Measurements from ENCODE around the gene KDELR3. TPM values are rescaled to one million over a fixed set of nuclear protein-coding genes. Genes with fewer than 3 reads are reported as not detected.

The KDELR3 gene
- total RNA-seq, 1 experiment from 2014 or later: 7.3 TPM

DNA sequence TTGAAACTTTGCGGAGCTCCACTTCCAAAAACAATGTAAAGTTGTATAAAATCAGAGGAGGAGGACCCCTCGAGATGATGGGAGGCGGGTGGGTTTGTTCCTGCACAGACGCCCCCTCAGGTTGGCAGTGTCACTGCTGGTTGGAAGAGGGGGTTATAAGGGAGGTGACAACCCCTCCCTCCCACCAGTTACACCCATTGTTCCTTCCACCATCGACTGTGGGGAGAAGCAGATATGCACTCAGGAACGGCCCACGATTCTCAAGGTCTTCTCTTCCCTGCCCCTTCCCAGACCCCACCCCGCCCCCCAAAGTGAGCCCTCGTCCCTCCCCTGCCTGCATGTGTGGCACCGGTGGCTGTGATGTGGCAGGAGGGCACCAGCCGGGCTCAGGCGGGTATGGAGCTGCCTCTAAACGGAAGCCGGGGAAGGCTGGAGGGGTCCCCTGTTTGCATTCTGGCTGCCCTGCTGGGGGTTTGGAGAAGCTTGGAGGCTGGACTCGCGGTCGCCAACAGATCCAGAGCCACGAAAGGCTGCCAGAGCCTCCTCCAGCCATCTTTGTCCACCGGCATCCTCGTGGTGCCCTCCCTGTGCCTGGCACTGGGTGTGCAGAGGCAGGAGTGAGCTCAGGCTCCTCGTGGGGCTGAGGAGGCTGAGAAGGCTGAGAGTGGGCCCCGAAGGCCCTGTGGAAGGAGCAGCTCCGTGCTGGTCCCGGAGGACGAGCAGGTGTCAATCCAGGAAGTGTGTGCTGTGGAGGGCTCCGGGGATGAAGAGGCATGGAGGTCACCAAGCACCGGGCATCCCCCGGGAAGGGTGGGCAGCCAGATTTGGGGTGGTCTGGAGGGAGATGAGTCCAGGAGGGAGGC lies 778 bp downstream of the KDELR3 start:
- H2BK5ac ChIP-seq (ENCODE audit: insufficient read length, low read length): no peak overlapping the region
- H3K27me3 ChIP-seq (ENCODE audit: insufficient read depth, low read length): no peaks in the 10 kb centered on the region; the same call in 1 of the 2 replicates
- no peak overlapping the region for H3K14ac ChIP-seq (ENCODE audit: insufficient read depth, low read length)
- H4K5ac ChIP-seq (ENCODE audit: insufficient read length, low read depth, low read length): no peak overlapping the region
- TF ChIP-seq, protein P1, sequence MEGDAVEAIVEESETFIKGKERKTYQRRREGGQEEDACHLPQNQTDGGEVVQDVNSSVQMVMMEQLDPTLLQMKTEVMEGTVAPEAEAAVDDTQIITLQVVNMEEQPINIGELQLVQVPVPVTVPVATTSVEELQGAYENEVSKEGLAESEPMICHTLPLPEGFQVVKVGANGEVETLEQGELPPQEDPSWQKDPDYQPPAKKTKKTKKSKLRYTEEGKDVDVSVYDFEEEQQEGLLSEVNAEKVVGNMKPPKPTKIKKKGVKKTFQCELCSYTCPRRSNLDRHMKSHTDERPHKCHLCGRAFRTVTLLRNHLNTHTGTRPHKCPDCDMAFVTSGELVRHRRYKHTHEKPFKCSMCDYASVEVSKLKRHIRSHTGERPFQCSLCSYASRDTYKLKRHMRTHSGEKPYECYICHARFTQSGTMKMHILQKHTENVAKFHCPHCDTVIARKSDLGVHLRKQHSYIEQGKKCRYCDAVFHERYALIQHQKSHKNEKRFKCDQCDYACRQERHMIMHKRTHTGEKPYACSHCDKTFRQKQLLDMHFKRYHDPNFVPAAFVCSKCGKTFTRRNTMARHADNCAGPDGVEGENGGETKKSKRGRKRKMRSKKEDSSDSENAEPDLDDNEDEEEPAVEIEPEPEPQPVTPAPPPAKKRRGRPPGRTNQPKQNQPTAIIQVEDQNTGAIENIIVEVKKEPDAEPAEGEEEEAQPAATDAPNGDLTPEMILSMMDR (conservative IDR thresholded peaks at IDR 0.05): peak; percentile 54
- H3K23ac ChIP-seq (ENCODE audit: insufficient read length, low read depth, low read length): no peak overlapping the region
- H3K27ac Mint-ChIP-seq: peak overlapping the region in 1 of 3 experiments; percentile 35; a peak in 1 of 7 replicates
- no peak for DNase-seq
- peaks cover 3% of the 10 kb centered on the region for H4K20me1 ChIP-seq (ENCODE audit: control insufficient read depth, insufficient read depth, insufficient read length)
- peaks cover 9% of the 10 kb centered on the region for H3K23me2 ChIP-seq (ENCODE audit: insufficient read length, low read depth, low read length, poor library complexity, severe bottlenecking)
- no peak overlapping the region for H3T11ph ChIP-seq (ENCODE audit: low read length)
- no peak overlapping the region for H2BK12ac ChIP-seq (ENCODE audit: insufficient read length, low read depth, low read length)
- H3K4me3 Mint-ChIP-seq: peak overlapping the region; percentile 65 to 83
- no peaks in the 10 kb centered on the region for H3K9me3 ChIP-seq (ENCODE audit: control insufficient read depth, low read depth, low read length)
- H3K36me3 Mint-ChIP-seq (ENCODE audit: insufficient read depth in 1 of 3, low read depth in 3 of 3): no peaks in the 10 kb centered on the region
- H3K4ac ChIP-seq (ENCODE audit: low read depth, low read length): no peak overlapping the region
- no peak overlapping the region for H2AK5ac ChIP-seq (ENCODE audit: insufficient read length, low read length)
- no peaks in the 10 kb centered on the region for H3K4me1 ChIP-seq (ENCODE audit: insufficient read depth, low read length)
- H3K27ac ChIP-seq (ENCODE audit: insufficient read length, low read depth, low read length): no peak overlapping the region
- no peak overlapping the region for H2BK20ac ChIP-seq (ENCODE audit: low read depth, low read length, poor library complexity, severe bottlenecking)
- no peaks in the 10 kb centered on the region for H3K79me1 ChIP-seq (ENCODE audit: insufficient read depth, low read depth, low read length, poor library complexity, severe bottlenecking)
- H3K79me2 ChIP-seq (ENCODE audit: insufficient read depth, low read length): no peaks in the 10 kb centered on the region
- H3K4me1 Mint-ChIP-seq: peaks cover 14 to 29% of the 10 kb centered on the region in 2 experiments
- no peak overlapping the region for H2AFZ ChIP-seq (ENCODE audit: low read length)
- peaks cover 50% of the 10 kb centered on the region for H3K27me3 Mint-ChIP-seq (ENCODE audit: low read depth)
- H4K8ac ChIP-seq (replicated peaks; ENCODE audit: insufficient read length, low read depth, low read length): no peak overlapping the region
- peak overlapping the region; percentile 15 for H3K4me2 ChIP-seq (ENCODE audit: insufficient read depth, insufficient read length, low read length)
- H3K18ac ChIP-seq (ENCODE audit: insufficient read length, low read depth, low read length): no peak overlapping the region
- no CpG with 5 or more reads among the region's 28 CpGs for WGBS (ENCODE audit: extremely low coverage, insufficient read length, low lambda C conversion rate)
- no peak overlapping the region for H3K9ac ChIP-seq (ENCODE audit: extremely low read depth, insufficient read length, low read length)
- no peak overlapping the region for H2BK15ac ChIP-seq (ENCODE audit: low read depth, low read length)
- H2BK120ac ChIP-seq (ENCODE audit: low read depth, low read length, poor library complexity, severe bottlenecking): no peak overlapping the region
- no peak overlapping the region for H4K91ac ChIP-seq (ENCODE audit: insufficient read length, low read depth, low read length)
- no peaks in the 10 kb centered on the region for H3K9me3 Mint-ChIP-seq
- H3K56ac ChIP-seq (ENCODE audit: insufficient read length, low read depth, low read length): no peak overlapping the region

All from H9 (cell line).